Urinary bladder (tissue), 4 donors: ENCODE measurements around the gene CYREN. TPM values are rescaled to one million over a fixed set of nuclear protein-coding genes. Genes with fewer than 3 reads are reported as not detected.
"Not testable (repeated sequence)": the region's sequence is repeated elsewhere in the genome, so short reads cannot be mapped to it uniquely, and the experiment has no call there.

Source experiments
- DNase-seq: peaks from one replicate; pipeline ENCODE4 v3.0.0-alpha.2; 2015; ENCODE audit errors: extremely low spot score
- H3K27ac ChIP-seq: one replicate; pipeline ENCODE4 v1.5.1; 2013; ENCODE audit warnings: low read depth, mild to moderate bottlenecking, moderate library complexity
- H3K36me3 ChIP-seq: one replicate; pipeline ENCODE4 v1.6.1; 2013; ENCODE audit warnings: mild to moderate bottlenecking, moderate library complexity; ENCODE audit not compliant: insufficient read depth
- H3K4me1 ChIP-seq: one replicate; pipeline ENCODE4 v1.6.1; 2013; ENCODE audit warnings: mild to moderate bottlenecking, moderate library complexity; ENCODE audit not compliant: insufficient read depth
- H3K4me3 ChIP-seq: one replicate; pipeline ENCODE4 v1.5.1; 2013; ENCODE audit warnings: low read depth, low read length
- WGBS: extraction: QIAGEN DNeasy Blood & Tissue Kit; methylation state at CpG from one replicate; pipeline ENCODE4 v1.1.7; 2013; 5-methylcytosine and 5-hydroxymethylcytosine counted together
- polyA plus RNA-seq: library from polyadenylated mRNA; stranded (reverse); fragments of 200-250 nt; gene quantifications from one replicate; pipeline ENCODE4 v1.2.3, GENCODE V29; 2013
- total RNA-seq: library from RNA; depleted of rRNA; stranded (reverse); fragments of >200 nt; gene quantifications from one replicate; pipeline ENCODE4 v1.2.3, GENCODE V29; 2014
- donor health status: healthy with polysubstance abuse.
- donor health status: healthy.

Gene CYREN
- 22.0 TPM for total RNA-seq
- polyA plus RNA-seq = 33.5 TPM

GRCh38 chr7:135170274-135170997 lies at the start of gene CYREN:
Gene CYREN, minus strand, starts transcription at chr7:135170707. Its CDS starts 1,785 bp downstream, at chr7:135168922.
- Histone ChIP-seq H3K27ac (peak within 1 kb of the TSS; percentile 97), H3K4me3 (peak within 1 kb of the TSS; percentile 87), H3K4me1 (no peaks in the 10 kb centered on the region), H3K36me3 (no peaks in the 10 kb centered on the region)
- under 1% methylated on average over 77 of the region's 77 CpGs for WGBS
- DNase-seq = peak; percentile 56

DNA sequence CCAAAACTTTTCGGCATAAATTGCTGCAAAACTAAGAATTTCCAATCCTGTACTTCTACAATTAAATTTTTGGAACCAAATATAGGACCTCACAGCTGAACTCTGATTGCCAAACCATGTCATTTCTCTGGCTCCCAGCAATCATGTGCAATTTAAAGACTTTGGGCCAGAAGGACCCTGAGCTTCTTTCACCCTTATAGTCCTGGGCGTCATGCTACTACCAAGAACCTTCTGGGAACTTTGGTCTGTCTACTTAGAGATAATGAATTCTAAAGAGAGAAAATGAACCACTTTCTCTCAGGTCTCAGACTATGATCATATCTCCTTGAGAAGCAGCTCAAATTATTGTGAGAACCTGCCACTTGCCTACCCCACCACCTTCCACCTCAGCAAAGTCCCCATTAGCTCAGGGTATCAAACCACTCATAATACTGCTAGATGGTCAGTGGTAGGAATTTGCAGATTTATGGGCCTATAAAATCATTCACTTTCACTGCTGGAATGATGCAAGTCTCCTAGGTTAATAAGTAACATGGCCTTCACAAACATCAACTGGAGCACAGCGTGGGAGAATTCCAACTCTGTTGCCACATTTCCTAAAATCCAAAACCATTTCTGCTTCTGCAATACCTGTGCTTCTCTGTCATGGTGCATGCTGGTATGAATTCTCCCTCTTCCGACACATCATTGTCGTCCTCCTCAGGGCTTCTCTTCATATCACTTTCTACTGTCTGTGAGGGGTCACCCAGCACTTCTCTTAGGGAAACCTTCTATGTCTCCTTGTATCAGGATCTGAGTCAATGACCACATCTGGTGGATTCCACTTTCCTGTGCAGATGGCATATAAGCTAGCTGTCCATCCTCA lies 47.4 kb upstream of the CYREN start:
- Histone ChIP-seq H3K4me3 (no peak overlapping the region), H3K36me3 (no peaks in the 10 kb centered on the region), H3K4me1 (no peaks in the 10 kb centered on the region), H3K27ac (no peak overlapping the region)
- no peak for DNase-seq
- WGBS = 84% methylated on average over 5 of the region's 5 CpGs

DNA sequence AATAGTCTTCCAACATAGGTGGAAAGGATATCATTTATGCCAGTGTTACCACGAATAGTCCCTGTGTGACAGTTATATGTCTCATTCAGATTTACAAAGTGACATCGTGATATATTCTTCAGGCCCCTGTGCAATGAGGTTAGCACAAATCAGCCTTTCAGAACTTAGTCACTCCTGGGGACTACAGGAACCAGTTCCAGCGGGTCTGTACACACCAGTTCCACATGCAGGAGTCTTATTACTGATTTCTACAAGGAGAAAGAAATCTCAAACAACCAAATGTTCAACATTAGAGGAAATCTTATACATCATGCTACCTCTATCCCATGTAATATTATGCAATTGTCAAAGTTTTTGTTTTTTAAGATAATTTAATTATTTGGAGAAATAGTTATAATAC lies 45.2 kb upstream of the CYREN start:
- WGBS = 72% methylated on average over 3 of the region's 3 CpGs
- Histone ChIP-seq H3K4me1 (no peaks in the 10 kb centered on the region), H3K27ac (no peak overlapping the region), H3K36me3 (no peaks in the 10 kb centered on the region), H3K4me3 (no peak overlapping the region)
- DNase-seq = no peak

- Histone ChIP-seq H3K4me1 (no peaks in the 10 kb centered on the region), H3K36me3 (no peaks in the 10 kb centered on the region), H3K4me3 (no peak overlapping the region), H3K27ac (no peak overlapping the region)
- WGBS = 90% methylated on average over 4 of the region's 4 CpGs
- DNase-seq = no peak
Measured at GRCh38 chr7:135215180-135215579, 44.7 kb upstream of the CYREN start.

- H3K4me3 ChIP-seq = no peak overlapping the region
- no peaks in the 10 kb centered on the region for H3K4me1 ChIP-seq
- no peak overlapping the region for H3K27ac ChIP-seq
- H3K36me3 ChIP-seq = no peaks in the 10 kb centered on the region
- 68% methylated on average over 2 of the region's 2 CpGs for WGBS
- no peak for DNase-seq
Measured at GRCh38 chr7:135213831-135214230, 43.3 kb upstream of the CYREN start.

GRCh38 chr7:135211946-135212685 lies 41.6 kb upstream of the CYREN start:
- DNase-seq = peak; percentile 31
- Histone ChIP-seq H3K27ac (peak overlapping the region; percentile 96), H3K4me3 (peak overlapping the region; percentile 53)
- H3K36me3 ChIP-seq, H3K4me1 ChIP-seq: not testable (repeated sequence)
- 39% methylated on average over 30 of the region's 30 CpGs for WGBS

DNA sequence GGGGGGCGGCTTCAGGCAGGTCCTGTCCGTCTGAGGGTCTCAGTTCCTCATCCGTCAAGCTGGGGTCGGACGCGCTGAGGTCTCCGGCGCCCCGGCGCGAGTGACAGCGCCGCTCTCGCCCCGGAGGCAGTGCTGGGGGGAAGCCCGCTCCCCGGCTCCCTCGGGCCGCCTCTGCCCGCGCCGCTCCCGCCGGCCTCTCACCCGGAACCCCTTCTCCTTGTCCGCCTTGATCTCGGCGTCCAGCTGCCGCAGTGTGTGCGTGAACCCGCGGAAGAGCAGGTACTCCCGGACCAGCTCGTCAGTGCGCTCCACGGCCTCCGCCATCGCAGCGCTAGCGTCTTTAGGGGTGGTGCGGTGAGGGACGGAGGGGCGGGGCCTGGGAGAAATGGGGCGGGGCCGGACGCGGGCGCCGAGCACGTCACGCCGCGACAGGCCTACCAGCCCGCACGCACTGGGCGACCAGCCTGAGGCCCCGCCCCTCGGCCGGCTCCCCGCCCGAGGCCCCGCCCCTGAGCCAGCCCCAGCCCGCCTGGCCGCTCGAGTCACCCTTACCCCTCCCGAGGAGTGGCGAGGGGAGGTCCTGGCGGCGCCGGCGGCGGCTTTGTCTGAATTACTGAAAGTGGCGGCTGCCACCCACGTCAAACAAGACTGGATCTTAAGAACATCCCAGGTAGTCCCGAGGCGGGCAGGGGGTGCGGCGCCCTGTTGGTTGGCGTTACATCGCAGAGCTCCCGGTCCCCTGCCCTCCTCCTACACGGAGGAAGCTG lies 40.9 kb upstream of the CYREN start, which contains the start of gene WDR91:
TSS of gene WDR91 (minus strand) at position 348 of the 767 bp plus-strand sequence. CDS start at position 324, 24 bp downstream.
- peak within 1 kb of the TSS; percentile 96 for H3K27ac ChIP-seq
- under 1% methylated on average over 82 of the region's 82 CpGs for WGBS
- peak within 1 kb of the TSS; percentile 72 for H3K4me3 ChIP-seq
- no peaks in the 10 kb centered on the region for H3K4me1 ChIP-seq
- no peaks in the 10 kb centered on the region for H3K36me3 ChIP-seq
- peak; percentile 72 for DNase-seq

GRCh38 chr7:135210888-135211178 lies 40.3 kb upstream of the CYREN start:
- WGBS = under 1% methylated on average over 13 of the region's 13 CpGs
- H3K36me3 ChIP-seq = no peaks in the 10 kb centered on the region
- H3K27ac ChIP-seq = peak overlapping the region; percentile 87
- peak; percentile 11 for DNase-seq
- peak overlapping the region; percentile 72 for H3K4me3 ChIP-seq
- no peaks in the 10 kb centered on the region for H3K4me1 ChIP-seq

DNA sequence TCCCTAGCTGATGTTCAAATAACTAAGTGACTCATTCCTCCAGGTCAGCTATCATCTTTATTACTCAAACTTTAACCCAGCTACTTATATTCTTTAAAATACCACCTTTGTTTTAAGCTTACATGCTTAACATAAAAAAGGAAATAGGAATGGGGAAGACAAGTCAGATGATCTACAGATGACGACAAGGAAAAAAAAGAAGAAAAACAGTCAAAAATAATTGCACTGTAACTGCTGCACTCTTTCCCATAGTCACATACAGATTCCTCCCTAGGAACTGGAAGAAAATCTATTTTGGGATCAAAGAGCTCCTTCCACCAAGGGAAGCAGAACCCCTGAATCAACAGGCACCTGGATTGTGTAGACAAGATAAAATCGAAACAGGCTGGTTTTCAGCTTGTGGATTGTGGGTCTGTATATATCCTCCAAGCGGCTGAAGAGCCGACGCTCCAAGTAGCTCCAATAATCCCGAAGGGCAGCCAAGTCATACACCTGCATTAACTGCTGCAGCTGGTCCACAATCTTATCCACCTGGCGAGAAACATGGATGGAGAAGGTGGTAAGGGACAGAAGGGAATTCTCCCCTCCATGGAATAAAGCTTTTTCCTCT lies 38.8 kb upstream of the CYREN start:
- DNase-seq = no peak
- Histone ChIP-seq H3K36me3 (no peaks in the 10 kb centered on the region), H3K4me1 (no peaks in the 10 kb centered on the region), H3K27ac (no peak overlapping the region), H3K4me3 (no peak overlapping the region)
- 92% methylated on average over 7 of the region's 7 CpGs for WGBS

DNA sequence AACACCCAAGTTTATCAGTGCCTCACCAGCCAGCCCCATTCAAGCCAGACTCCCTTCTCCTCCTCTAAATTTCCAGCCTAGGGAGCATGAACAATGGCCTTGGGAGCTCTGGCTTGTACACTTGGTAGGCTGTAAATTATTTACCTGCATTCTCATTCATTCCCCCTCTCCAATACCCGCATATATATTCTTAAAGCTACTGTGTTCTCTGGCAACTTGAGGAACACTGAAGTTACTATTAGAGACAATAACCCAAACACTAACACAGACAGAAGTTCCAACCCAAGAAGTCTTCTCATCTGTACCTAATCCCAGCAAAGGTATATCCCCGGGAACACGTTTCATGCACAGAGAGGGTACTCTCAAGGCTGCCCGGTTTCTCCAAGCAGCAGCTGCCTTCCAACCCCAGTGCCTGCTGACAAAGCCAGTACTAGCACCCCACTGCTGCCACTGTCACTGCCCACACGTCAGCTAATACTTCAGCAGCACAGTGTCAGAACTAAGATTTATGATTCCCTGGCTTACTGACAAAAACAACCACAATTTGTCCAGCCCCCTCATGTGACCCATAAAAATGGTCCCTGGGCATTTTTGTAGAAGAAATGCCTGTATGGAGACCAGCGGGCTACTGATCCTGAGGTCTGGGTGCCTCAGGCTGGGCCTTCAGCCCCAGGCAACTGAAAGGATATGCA lies 37.7 kb upstream of the CYREN start:
- 84% methylated on average over 6 of the region's 6 CpGs for WGBS
- H3K36me3 ChIP-seq = no peaks in the 10 kb centered on the region
- no peak overlapping the region for H3K4me3 ChIP-seq
- H3K27ac ChIP-seq = no peak overlapping the region
- H3K4me1 ChIP-seq = no peaks in the 10 kb centered on the region
- DNase-seq = no peak

DNA sequence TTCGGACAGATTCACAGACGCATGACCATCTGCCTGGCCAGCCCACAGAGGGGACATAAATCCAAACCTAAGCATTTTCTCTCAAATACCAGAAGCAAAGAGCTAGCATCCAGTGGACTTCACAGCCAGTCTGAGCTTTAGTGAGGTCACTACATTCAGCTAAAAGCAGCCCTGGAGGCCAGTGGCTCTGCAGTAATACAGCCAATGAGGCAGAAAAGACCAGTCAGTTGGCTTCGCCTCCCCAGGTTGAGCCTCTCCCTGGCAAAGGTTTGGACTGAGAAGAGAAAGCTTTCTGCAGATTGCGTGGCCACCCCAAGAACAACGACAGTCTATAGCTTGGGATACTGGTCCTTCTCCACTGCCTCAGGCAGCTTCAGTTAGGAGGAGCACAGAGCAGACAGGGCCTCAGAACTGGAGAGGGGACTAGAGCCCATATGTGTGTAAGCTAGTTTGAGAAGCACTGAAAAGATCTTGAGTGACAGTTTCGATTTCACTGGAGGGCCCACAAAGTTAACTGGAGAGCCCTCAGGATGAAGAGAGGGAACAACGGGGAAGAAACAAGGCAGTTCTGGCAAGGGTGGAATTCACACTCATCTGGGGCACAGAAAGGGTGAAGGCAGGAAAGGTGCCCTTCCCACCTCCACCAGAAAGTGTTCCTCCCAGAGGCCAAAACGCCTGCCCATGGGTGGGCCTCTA lies 37.0 kb upstream of the CYREN start:
- H3K4me1 ChIP-seq = no peaks in the 10 kb centered on the region
- H3K4me3 ChIP-seq = no peak overlapping the region
- no peak for DNase-seq
- 90% methylated on average over 8 of the region's 8 CpGs for WGBS
- no peak overlapping the region for H3K27ac ChIP-seq
- no peaks in the 10 kb centered on the region for H3K36me3 ChIP-seq

DNA sequence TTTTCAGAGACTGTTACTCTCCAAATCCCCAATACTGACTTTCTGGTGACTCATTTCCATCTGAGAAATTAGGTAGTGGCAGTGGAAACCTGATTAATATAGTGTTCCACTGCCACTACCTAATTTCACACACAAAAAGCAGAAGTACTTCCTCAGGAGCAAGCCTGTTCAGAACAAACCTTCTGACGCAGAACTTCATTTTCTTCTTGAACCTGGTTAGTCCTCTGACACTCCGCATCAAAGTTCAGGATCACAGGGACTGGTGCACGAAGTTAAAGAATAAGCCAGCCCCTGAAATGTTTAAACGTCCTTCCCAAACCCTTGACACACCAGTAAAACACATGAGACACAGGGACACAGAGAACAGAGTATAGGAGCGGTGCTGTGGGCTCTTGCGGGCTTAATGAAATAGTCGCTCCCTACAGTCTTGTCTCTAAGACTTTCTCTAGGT lies 36.5 kb upstream of the CYREN start:
- Histone ChIP-seq H3K27ac (no peak overlapping the region), H3K36me3 (no peaks in the 10 kb centered on the region), H3K4me3 (no peak overlapping the region), H3K4me1 (no peaks in the 10 kb centered on the region)
- WGBS = 88% methylated on average over 7 of the region's 7 CpGs
- DNase-seq = no peak
